K562 (cell line): Measurements from ENCODE around the gene M6PR. TPM values are rescaled to one million over a fixed set of nuclear protein-coding genes. Genes with fewer than 3 reads are reported as not detected.

Experiments used
- ARHGAP35 ChIP-seq: fragments of 450-650 bp; IDR thresholded peaks from 2 replicates; pipeline ENCODE4 v1.6.1; 2018; ENCODE audit not compliant: partially characterized antibody
- GTF2A2 ChIP-seq: IDR thresholded peaks from 2 replicates; pipeline ENCODE4 v1.6.1; 2016; ENCODE audit warnings: mild to moderate bottlenecking, missing genetic modification characterization, missing compliant biosample characterization
- HDAC8 ChIP-seq: fragments of 450-650 bp; IDR thresholded peaks from 2 replicates; pipeline ENCODE4 v1.6.1; 2016; ENCODE audit warnings: mild to moderate bottlenecking, missing genetic modification characterization, moderate library complexity, missing compliant biosample characterization
- SETDB1 ChIP-seq: IDR thresholded peaks from one replicate; pipeline ENCODE4 v1.6.1; 2012; ENCODE audit warnings: low read length, control low read depth, inconsistent platforms
- U2AF2 ChIP-seq: fragments of 200-400 bp; formaldehyde crosslinking; optimal IDR thresholded peaks from 2 replicates; pipeline ENCODE3; 2017; ENCODE audit warnings: low read depth, mild to moderate bottlenecking, low read length
- ZNF184 ChIP-seq: sonication (generic); formaldehyde crosslinking; IDR thresholded peaks from 2 replicates; pipeline ENCODE4 v1.5.0; 2020; ENCODE audit warnings: missing genetic modification reagents
- ZNF23 ChIP-seq: fragments of 250-450 bp; sonication (Bioruptor Pico); IDR thresholded peaks from 2 replicates; pipeline ENCODE4 v1.4.0; 2020; ENCODE audit warnings: mild to moderate bottlenecking
- polyA plus RNA-seq, 8 experiments: library from polyadenylated mRNA; depleted of rRNA in 4 of 8; stranded (reverse) in 5 of 8; unstranded in 3 of 8; fragments of >200 nt; fragmentation: Nextera tagmentation in 2 of 8; fragmentation: Illumina TruSeq in 1 of 8; extraction: Ambion mirVana in 2 of 8; extraction: Trizol in 1 of 8; gene quantifications; 2 replicates each; pipeline versions ENCODE4 v1.2.1 to v1.2.3, GENCODE V29; 2011 to 2014; ENCODE audit warnings: inconsistent platforms in 1 of 8, missing spikeins in 1 of 8
- total RNA-seq, 7 experiments: library from RNA; depleted of rRNA in 6 of 7; stranded (reverse); fragments of >200 nt in 6 of 7; fragmentation: Illumina TruSeq in 2 of 7; extraction: Trizol in 2 of 7; gene quantifications; 2 replicates each; pipeline versions ENCODE4 v1.2.1 to v1.2.3, GENCODE V29; 2011 to 2021; ENCODE audit warnings: low replicate concordance in 1 of 7
- TF ChIP-seq, protein P1 (sequence below): fragments of 250-450 bp; sonication (Bioruptor Pico); IDR thresholded peaks from 2 replicates; pipeline ENCODE4 v1.4.0; 2020
- TF ChIP-seq, protein P2 (sequence below): sonication (generic); formaldehyde crosslinking; IDR thresholded peaks from 2 replicates; pipeline ENCODE4 v1.8.0; 2022; ENCODE audit warnings: mild to moderate bottlenecking, low read depth, missing genetic modification reagents
- TF ChIP-seq, protein P3 (sequence below), 2 experiments: IDR thresholded peaks; 2 replicates each; pipeline ENCODE4 v1.6.1; 2011; ENCODE audit warnings: borderline replicate concordance in 1 of 2, control low read depth in 1 of 2, low read depth in 1 of 2, low read length in 1 of 2, mild to moderate bottlenecking in 1 of 2, mixed read lengths in 1 of 2, moderate library complexity in 1 of 2; ENCODE audit not compliant: insufficient read depth in 1 of 2, insufficient read length in 1 of 2, poor library complexity in 1 of 2, severe bottlenecking in 1 of 2; ENCODE audit errors: extremely low read depth in 1 of 2
- TF ChIP-seq, protein P4 (sequence below): sonication (generic); formaldehyde crosslinking; IDR thresholded peaks from 2 replicates; pipeline ENCODE4 v1.8.0; 2023; ENCODE audit warnings: mild to moderate bottlenecking, missing genetic modification reagents
- TF ChIP-seq, protein P5 (sequence below): fragments of 450-650 bp; IDR thresholded peaks from 2 replicates; pipeline ENCODE4 v1.6.1; 2016; ENCODE audit warnings: missing biosample characterization, missing genetic modification characterization

M6PR gene
- total and polyA plus RNA-seq, 9 of the 15 experiments (the other 6 are each of a cell fraction or from before 2014, with no cell fraction given) = 78.6 to 159 (median 112) TPM

DNA sequence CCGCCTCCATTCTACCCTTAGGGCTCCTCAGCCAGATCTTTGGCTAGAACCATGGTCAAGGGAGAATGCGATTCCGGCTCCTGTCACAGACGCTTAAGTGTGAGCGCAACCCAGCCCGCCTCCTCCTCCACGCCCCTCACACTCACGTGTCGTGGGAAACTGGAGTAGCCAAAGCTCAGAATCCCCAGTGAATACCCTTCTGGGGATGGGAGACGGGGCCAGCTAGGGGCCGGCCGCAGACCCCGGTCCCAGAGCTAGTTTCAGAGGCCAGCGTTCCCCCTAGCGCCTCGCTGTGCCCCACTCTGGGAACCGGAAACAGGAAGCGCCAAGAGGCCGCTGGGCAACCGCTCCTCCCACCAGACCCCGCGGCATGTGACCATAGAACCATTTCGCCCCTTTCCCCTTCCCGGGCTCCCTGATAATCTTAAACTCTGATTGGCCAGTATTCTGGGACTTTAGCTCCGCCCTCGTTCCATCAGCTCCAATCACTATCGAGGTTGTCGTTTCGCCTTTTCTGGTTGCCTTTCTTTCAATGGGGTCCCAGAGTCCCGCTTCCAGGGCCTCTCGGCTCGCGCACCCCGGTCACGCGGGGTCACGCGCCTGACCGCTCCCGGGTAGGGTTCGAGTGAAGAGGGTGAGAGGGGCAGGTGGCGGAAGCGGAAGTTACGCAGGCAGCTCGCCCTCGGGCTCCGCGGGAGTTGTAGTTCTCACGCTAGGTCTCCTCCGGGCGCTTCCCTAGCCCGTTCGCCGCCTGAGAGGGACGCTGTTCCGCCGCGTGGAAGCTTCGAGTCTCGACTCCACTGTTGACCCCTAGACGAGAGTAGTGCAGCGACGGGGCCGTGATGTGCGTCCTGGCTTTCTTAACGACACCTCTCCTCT, at the start of gene M6PR (continued):
- TF ChIP-seq, protein P1, sequence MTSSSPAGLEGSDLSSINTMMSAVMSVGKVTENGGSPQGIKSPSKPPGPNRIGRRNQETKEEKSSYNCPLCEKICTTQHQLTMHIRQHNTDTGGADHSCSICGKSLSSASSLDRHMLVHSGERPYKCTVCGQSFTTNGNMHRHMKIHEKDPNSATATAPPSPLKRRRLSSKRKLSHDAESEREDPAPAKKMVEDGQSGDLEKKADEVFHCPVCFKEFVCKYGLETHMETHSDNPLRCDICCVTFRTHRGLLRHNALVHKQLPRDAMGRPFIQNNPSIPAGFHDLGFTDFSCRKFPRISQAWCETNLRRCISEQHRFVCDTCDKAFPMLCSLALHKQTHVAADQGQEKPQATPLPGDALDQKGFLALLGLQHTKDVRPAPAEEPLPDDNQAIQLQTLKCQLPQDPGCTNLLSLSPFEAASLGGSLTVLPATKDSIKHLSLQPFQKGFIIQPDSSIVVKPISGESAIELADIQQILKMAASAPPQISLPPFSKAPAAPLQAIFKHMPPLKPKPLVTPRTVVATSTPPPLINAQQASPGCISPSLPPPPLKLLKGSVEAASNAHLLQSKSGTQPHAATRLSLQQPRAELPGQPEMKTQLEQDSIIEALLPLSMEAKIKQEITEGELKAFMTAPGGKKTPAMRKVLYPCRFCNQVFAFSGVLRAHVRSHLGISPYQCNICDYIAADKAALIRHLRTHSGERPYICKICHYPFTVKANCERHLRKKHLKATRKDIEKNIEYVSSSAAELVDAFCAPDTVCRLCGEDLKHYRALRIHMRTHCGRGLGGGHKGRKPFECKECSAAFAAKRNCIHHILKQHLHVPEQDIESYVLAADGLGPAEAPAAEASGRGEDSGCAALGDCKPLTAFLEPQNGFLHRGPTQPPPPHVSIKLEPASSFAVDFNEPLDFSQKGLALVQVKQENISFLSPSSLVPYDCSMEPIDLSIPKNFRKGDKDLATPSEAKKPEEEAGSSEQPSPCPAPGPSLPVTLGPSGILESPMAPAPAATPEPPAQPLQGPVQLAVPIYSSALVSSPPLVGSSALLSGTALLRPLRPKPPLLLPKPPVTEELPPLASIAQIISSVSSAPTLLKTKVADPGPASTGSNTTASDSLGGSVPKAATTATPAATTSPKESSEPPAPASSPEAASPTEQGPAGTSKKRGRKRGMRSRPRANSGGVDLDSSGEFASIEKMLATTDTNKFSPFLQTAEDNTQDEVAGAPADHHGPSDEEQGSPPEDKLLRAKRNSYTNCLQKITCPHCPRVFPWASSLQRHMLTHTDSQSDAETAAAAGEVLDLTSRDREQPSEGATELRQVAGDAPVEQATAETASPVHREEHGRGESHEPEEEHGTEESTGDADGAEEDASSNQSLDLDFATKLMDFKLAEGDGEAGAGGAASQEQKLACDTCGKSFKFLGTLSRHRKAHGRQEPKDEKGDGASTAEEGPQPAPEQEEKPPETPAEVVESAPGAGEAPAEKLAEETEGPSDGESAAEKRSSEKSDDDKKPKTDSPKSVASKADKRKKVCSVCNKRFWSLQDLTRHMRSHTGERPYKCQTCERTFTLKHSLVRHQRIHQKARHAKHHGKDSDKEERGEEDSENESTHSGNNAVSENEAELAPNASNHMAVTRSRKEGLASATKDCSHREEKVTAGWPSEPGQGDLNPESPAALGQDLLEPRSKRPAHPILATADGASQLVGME (CRISPR knock-in tag) = 0 out of 2 replicates have a peak, but pooled peaks have one; percentile 29
- TF ChIP-seq ZNF23 (CRISPR knock-in tag) (no peak), ZNF184 (CRISPR knock-in tag) (no peak), U2AF2 (no peak), SETDB1 (no peak), ARHGAP35 (no peak), GTF2A2 (tag) (no peak), HDAC8 (tag) (no peak)
- TF ChIP-seq, protein P2, sequence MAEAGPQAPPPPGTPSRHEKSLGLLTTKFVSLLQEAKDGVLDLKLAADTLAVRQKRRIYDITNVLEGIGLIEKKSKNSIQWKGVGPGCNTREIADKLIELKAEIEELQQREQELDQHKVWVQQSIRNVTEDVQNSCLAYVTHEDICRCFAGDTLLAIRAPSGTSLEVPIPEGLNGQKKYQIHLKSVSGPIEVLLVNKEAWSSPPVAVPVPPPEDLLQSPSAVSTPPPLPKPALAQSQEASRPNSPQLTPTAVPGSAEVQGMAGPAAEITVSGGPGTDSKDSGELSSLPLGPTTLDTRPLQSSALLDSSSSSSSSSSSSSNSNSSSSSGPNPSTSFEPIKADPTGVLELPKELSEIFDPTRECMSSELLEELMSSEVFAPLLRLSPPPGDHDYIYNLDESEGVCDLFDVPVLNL = no peak
- TF ChIP-seq, protein P3, sequence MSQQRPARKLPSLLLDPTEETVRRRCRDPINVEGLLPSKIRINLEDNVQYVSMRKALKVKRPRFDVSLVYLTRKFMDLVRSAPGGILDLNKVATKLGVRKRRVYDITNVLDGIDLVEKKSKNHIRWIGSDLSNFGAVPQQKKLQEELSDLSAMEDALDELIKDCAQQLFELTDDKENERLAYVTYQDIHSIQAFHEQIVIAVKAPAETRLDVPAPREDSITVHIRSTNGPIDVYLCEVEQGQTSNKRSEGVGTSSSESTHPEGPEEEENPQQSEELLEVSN (IDR thresholded peaks at IDR 0.05; ENCODE audit: borderline replicate concordance in 1 of 2, extremely low read depth in 1 of 2, insufficient read depth in 1 of 2, insufficient read length in 1 of 2, low read depth in 1 of 2, low read length in 1 of 2, poor library complexity in 1 of 2, severe bottlenecking in 1 of 2) = peak; percentile 75 to 81
- TF ChIP-seq, protein P4, sequence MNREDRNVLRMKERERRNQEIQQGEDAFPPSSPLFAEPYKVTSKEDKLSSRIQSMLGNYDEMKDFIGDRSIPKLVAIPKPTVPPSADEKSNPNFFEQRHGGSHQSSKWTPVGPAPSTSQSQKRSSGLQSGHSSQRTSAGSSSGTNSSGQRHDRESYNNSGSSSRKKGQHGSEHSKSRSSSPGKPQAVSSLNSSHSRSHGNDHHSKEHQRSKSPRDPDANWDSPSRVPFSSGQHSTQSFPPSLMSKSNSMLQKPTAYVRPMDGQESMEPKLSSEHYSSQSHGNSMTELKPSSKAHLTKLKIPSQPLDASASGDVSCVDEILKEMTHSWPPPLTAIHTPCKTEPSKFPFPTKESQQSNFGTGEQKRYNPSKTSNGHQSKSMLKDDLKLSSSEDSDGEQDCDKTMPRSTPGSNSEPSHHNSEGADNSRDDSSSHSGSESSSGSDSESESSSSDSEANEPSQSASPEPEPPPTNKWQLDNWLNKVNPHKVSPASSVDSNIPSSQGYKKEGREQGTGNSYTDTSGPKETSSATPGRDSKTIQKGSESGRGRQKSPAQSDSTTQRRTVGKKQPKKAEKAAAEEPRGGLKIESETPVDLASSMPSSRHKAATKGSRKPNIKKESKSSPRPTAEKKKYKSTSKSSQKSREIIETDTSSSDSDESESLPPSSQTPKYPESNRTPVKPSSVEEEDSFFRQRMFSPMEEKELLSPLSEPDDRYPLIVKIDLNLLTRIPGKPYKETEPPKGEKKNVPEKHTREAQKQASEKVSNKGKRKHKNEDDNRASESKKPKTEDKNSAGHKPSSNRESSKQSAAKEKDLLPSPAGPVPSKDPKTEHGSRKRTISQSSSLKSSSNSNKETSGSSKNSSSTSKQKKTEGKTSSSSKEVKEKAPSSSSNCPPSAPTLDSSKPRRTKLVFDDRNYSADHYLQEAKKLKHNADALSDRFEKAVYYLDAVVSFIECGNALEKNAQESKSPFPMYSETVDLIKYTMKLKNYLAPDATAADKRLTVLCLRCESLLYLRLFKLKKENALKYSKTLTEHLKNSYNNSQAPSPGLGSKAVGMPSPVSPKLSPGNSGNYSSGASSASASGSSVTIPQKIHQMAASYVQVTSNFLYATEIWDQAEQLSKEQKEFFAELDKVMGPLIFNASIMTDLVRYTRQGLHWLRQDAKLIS = 0 out of 2 replicates have a peak, but pooled peaks have one; percentile 18
- TF ChIP-seq, protein P5, sequence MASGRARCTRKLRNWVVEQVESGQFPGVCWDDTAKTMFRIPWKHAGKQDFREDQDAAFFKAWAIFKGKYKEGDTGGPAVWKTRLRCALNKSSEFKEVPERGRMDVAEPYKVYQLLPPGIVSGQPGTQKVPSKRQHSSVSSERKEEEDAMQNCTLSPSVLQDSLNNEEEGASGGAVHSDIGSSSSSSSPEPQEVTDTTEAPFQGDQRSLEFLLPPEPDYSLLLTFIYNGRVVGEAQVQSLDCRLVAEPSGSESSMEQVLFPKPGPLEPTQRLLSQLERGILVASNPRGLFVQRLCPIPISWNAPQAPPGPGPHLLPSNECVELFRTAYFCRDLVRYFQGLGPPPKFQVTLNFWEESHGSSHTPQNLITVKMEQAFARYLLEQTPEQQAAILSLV (tag) = no peak
